ENCODE results near the gene RCN1. TPM values are rescaled to one million over a fixed set of nuclear protein-coding genes. Genes with fewer than 3 reads are reported as not detected.
A peak's percentile ranks its signal among the peaks of the same experiment; 100 is the strongest.

RCN1 gene
- total RNA-seq, 1 experiment from 2014 or later, result 99.8 TPM

DNA sequence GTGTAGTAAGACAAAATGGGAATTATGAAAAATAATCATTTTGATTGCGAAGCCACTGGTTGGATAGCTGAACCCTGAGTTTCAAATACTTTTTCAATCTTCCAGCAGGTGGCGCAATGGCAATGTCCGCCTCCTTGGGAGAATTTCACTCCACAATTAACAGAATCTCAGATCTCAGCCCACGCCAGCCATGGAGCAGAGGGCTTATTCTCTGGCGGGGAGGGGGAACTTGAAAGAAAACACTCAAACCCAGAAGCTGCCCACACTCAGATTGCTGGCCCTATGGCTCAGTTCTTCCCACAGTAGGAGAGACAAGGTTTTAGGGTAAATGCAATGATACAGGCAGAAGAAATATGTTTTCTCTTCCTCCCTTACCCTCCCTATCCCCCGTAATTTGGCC is 38.7 kb upstream of the RCN1 start:
- Histone ChIP-seq H4K20me1 (ENCODE audit: insufficient read depth) (no peaks in the 10 kb centered on the region), H3K4me2 (ENCODE audit: low read length) (peak overlapping the region; percentile 34), H3K27ac (ENCODE audit: low read depth, low read length) (no peak overlapping the region), H2AFZ (ENCODE audit: low read depth, low read length, poor library complexity, severe bottlenecking) (no peak overlapping the region), H3K4me1 (ENCODE audit: control insufficient read depth in 1 of 2, insufficient read depth in 2 of 2, low read length in 2 of 2) (peaks cover 0 to 5% of the 10 kb centered on the region in 2 experiments; a peak in 1 of 4 replicates), H3K9ac (ENCODE audit: low read length) (no peak overlapping the region), H3K4me3 (replicated peaks in 1 of 2; ENCODE audit: low read depth in 1 of 2, low read length in 2 of 2) (no peak overlapping the region), H3K36me3 (ENCODE audit: control insufficient read depth in 1 of 2, insufficient read depth in 2 of 2, low read length in 2 of 2) (no peaks in the 10 kb centered on the region), H3K27me3 (ENCODE audit: insufficient read depth, low read length) (no peaks in the 10 kb centered on the region; the same call in 1 of the 2 replicates), H3K9me3 (ENCODE audit: control insufficient read depth in 1 of 2, insufficient read depth in 1 of 2, low read depth in 1 of 2, low read length in 2 of 2) (no peaks in the 10 kb centered on the region), H3K79me2 (ENCODE audit: insufficient read depth, low read length) (no peaks in the 10 kb centered on the region), H3K9me2 (ENCODE audit: insufficient read depth) (no peaks in the 10 kb centered on the region)
- TF ChIP-seq RAD21 (IDR thresholded peaks at IDR 0.05; ENCODE audit: low read depth) (peak; percentile 86), CEBPB (IDR thresholded peaks at IDR 0.05; ENCODE audit: low read depth) (no peak), YY1 (IDR thresholded peaks at IDR 0.05; ENCODE audit: extremely low read depth, insufficient replicate concordance, low read depth, low read length) (peak; percentile 28)
- TF ChIP-seq, protein P1, sequence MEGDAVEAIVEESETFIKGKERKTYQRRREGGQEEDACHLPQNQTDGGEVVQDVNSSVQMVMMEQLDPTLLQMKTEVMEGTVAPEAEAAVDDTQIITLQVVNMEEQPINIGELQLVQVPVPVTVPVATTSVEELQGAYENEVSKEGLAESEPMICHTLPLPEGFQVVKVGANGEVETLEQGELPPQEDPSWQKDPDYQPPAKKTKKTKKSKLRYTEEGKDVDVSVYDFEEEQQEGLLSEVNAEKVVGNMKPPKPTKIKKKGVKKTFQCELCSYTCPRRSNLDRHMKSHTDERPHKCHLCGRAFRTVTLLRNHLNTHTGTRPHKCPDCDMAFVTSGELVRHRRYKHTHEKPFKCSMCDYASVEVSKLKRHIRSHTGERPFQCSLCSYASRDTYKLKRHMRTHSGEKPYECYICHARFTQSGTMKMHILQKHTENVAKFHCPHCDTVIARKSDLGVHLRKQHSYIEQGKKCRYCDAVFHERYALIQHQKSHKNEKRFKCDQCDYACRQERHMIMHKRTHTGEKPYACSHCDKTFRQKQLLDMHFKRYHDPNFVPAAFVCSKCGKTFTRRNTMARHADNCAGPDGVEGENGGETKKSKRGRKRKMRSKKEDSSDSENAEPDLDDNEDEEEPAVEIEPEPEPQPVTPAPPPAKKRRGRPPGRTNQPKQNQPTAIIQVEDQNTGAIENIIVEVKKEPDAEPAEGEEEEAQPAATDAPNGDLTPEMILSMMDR (IDR thresholded peaks at IDR 0.05 in 2 of 3, conservative IDR thresholded peaks at IDR 0.05 in 1 of 3; ENCODE audit: borderline replicate concordance in 1 of 3, insufficient read depth in 1 of 3, low read depth in 2 of 3, low read length in 2 of 3), result peak; percentile 60 to 94 (median 79)
- peak; percentile 90 for ATAC-seq
- ChIA-PET POLR2A (interaction anchor here (1.0 kb wide), 1 partner anchor 39 kb away, joined by 6 read pairs; the partner anchor contains the start of gene RCN1), RAD21 (ENCODE audit: low non-redundant PET in 1 of 2, low total read pairs in 2 of 2, uncharacterized antibody in 2 of 2, unreplicated experiment in 2 of 2) (interaction anchor here (0.6 to 1.0 kb wide), 4 partner anchors 102 to 655 kb away, joined by 3 to 4 read pairs (median 3); no protein-coding TSS in a partner anchor), CTCF (interaction anchor here (0.7 to 2.9 kb wide), 7 partner anchors 16 to 124 kb away, joined by 3 to 22 read pairs (median 5); no protein-coding TSS in a partner anchor)
- peak; percentile 49 for DNase-seq (ENCODE audit: low read depth, low spot score)
- intact Hi-C loops (cut with micrococcal nuclease), result loop anchor here (1.0 to 2.0 kb wide), 3 partner anchors 102 to 245 kb away; no protein-coding TSS in a partner anchor
- no TSS peak for BruUV-seq (replicated peaks)
